ENCODE data around the gene MITF. TPM values are rescaled to one million over a fixed set of nuclear protein-coding genes. Genes with fewer than 3 reads are reported as not detected.

MITF gene
- total RNA-seq, 4 donors from 2014 or later, result 12.2 to 20.9 (median 17.1) TPM

- H3K27ac ChIP-seq, result no peak overlapping the region
- H3K4me3 ChIP-seq, result no peak overlapping the region
- DNase-seq, result no peak
- intact Hi-C loops (cut with DNase I; ENCODE audit: low total_unique reads) (no loop called here), in situ Hi-C loops (cut with MboI; ENCODE audit: low pct_ligation_motif_present in 1 of 4, low pct_unique_long_range_greater_than_20kb in 1 of 4, low sequenced_read_pairs in 3 of 4) (no loop called here)
- H3K27me3 ChIP-seq, result peaks cover 7% of the 10 kb centered on the region
- H3K36me3 ChIP-seq, result no peaks in the 10 kb centered on the region
- no peaks in the 10 kb centered on the region for H3K9me3 ChIP-seq
- 54 to 64% methylated on average over 3 of the region's 3 CpGs for WGBS, 2 donors (ENCODE audit: low coverage in 1 of 2)
- peaks cover 0 to 19% (median 3%) of the 10 kb centered on the region in 4 donors for H3K4me1 ChIP-seq
- TF ChIP-seq POLR2A (IDR thresholded peaks at IDR 0.05), result no peak
- TF ChIP-seq POLR2AphosphoS5 (IDR thresholded peaks at IDR 0.05), result no peak
- no peak for TF ChIP-seq EP300 (IDR thresholded peaks at IDR 0.05; ENCODE audit: low read depth)
- TF ChIP-seq CTCF (IDR thresholded peaks at IDR 0.05), result no peak
Observed at GRCh38 chr3:69737392-69737791, 1.9 kb upstream of the MITF start.

GRCh38 chr3:69738315-69738714 lies 949 bp upstream of the MITF start:
- no peak for DNase-seq
- 0% methylated on average over 4 of the region's 4 CpGs for WGBS, 2 donors (ENCODE audit: low coverage in 1 of 2)
- in situ Hi-C loops (cut with MboI; ENCODE audit: low pct_ligation_motif_present in 1 of 4, low pct_unique_long_range_greater_than_20kb in 1 of 4, low sequenced_read_pairs in 3 of 4), result no loop called here

GRCh38 chr3:69738859-69739203 lies 433 bp upstream of the MITF start:
- no peak for DNase-seq
- WGBS, 2 donors (ENCODE audit: low coverage in 1 of 2), result 0% methylated on average over 2 to 12 of the region's 12 CpGs
- no peaks in the 10 kb centered on the region for H3K36me3 ChIP-seq
- H3K9me3 ChIP-seq, result no peaks in the 10 kb centered on the region
- no peak for TF ChIP-seq CTCF (IDR thresholded peaks at IDR 0.05)
- TF ChIP-seq POLR2A (IDR thresholded peaks at IDR 0.05), result no peak
- no peak for TF ChIP-seq POLR2AphosphoS5 (IDR thresholded peaks at IDR 0.05)
- TF ChIP-seq EP300 (IDR thresholded peaks at IDR 0.05; ENCODE audit: low read depth), result no peak
- peak overlapping the region; percentile 28 to 78 (median 70) for H3K4me3 ChIP-seq
- intact Hi-C loops (cut with DNase I; ENCODE audit: low total_unique reads), result no loop called here
- peaks cover 7% of the 10 kb centered on the region for H3K27me3 ChIP-seq
- peak overlapping the region; percentile 82 to 91 (median 84) for H3K27ac ChIP-seq
- H3K4me1 ChIP-seq, result peaks cover 0 to 27% (median 3%) of the 10 kb centered on the region in 4 donors
- in situ Hi-C loops (cut with MboI; ENCODE audit: low pct_ligation_motif_present in 1 of 4, low pct_unique_long_range_greater_than_20kb in 1 of 4, low sequenced_read_pairs in 3 of 4), result no loop called here

More at GRCh38 chr3:69738315-69738714, 949 bp upstream of the MITF start:
- peak overlapping the region; percentile 82 to 91 (median 84) for H3K27ac ChIP-seq
- H3K4me3 ChIP-seq, result peak overlapping the region; percentile 28 to 78 (median 70)
- intact Hi-C loops (cut with DNase I; ENCODE audit: low total_unique reads), result no loop called here
- H3K27me3 ChIP-seq, result peaks cover 7% of the 10 kb centered on the region
- peaks cover 0 to 22% (median 3%) of the 10 kb centered on the region in 4 donors for H3K4me1 ChIP-seq
- H3K36me3 ChIP-seq, result no peaks in the 10 kb centered on the region
- TF ChIP-seq EP300 (IDR thresholded peaks at IDR 0.05; ENCODE audit: low read depth), result no peak
- no peak for TF ChIP-seq POLR2A (IDR thresholded peaks at IDR 0.05)
- TF ChIP-seq POLR2AphosphoS5 (IDR thresholded peaks at IDR 0.05), result no peak
- TF ChIP-seq CTCF (IDR thresholded peaks at IDR 0.05), result no peak
- no peaks in the 10 kb centered on the region for H3K9me3 ChIP-seq

GRCh38 chr3:69740103-69741021 lies 1.1 kb downstream of the MITF start:
- intact Hi-C loops (cut with DNase I; ENCODE audit: low total_unique reads), result no loop called here
- no peaks in the 10 kb centered on the region for H3K9me3 ChIP-seq
- TF ChIP-seq POLR2AphosphoS5 (IDR thresholded peaks at IDR 0.05) (no peak), EP300 (IDR thresholded peaks at IDR 0.05; ENCODE audit: low read depth) (no peak), POLR2A (IDR thresholded peaks at IDR 0.05) (no peak), CTCF (IDR thresholded peaks at IDR 0.05) (no peak)
- peak overlapping the region; percentile 82 to 91 (median 84) for H3K27ac ChIP-seq
- peak overlapping the region; percentile 69 to 87 (median 74) for H3K4me3 ChIP-seq
- H3K27me3 ChIP-seq, result peaks cover 7% of the 10 kb centered on the region
- no peaks in the 10 kb centered on the region for H3K36me3 ChIP-seq
- H3K4me1 ChIP-seq, result peaks cover 0 to 40% (median 3%) of the 10 kb centered on the region in 4 donors
- in situ Hi-C loops (cut with MboI; ENCODE audit: low pct_ligation_motif_present in 1 of 4, low pct_unique_long_range_greater_than_20kb in 1 of 4, low sequenced_read_pairs in 3 of 4), result no loop called here
- peak; percentile 59 for DNase-seq
- 25 to 52% methylated on average over 6 to 24 of the region's 26 CpGs for WGBS, 2 donors (ENCODE audit: low coverage in 1 of 2)
